Sigmoid colon (tissue), 4 donors: ENCODE data around the gene PIGP.

Experiments
- POLR2A ChIP-seq, 2 donors: fragments of 450-650 bp; IDR thresholded peaks; one replicate each; pipeline ENCODE4 v1.6.1; 2016; ENCODE audit warnings: antibody characterized with exemption in 2 of 2, mild to moderate bottlenecking in 2 of 2, moderate library complexity in 2 of 2
- POLR2AphosphoS5 ChIP-seq, 4 donors: sonication (generic); formaldehyde crosslinking; IDR thresholded peaks; one replicate each; pipeline ENCODE4 v1.6.1; 2017; ENCODE audit warnings: antibody characterized with exemption in 4 of 4
- TF ChIP-seq, protein P1 (sequence below), 4 experiments: fragments of 450-650 bp in 3 of 4; fragments of 200-600 bp in 1 of 4; IDR thresholded peaks; one replicate each; pipeline ENCODE4 v1.5.1; 2016 to 2019; ENCODE audit warnings: antibody characterized with exemption in 4 of 4, mild to moderate bottlenecking in 3 of 4, moderate library complexity in 2 of 4

GRCh38 chr21:37098751-37099150 is 25.9 kb upstream of the PIGP start:
- TF ChIP-seq, protein P1, sequence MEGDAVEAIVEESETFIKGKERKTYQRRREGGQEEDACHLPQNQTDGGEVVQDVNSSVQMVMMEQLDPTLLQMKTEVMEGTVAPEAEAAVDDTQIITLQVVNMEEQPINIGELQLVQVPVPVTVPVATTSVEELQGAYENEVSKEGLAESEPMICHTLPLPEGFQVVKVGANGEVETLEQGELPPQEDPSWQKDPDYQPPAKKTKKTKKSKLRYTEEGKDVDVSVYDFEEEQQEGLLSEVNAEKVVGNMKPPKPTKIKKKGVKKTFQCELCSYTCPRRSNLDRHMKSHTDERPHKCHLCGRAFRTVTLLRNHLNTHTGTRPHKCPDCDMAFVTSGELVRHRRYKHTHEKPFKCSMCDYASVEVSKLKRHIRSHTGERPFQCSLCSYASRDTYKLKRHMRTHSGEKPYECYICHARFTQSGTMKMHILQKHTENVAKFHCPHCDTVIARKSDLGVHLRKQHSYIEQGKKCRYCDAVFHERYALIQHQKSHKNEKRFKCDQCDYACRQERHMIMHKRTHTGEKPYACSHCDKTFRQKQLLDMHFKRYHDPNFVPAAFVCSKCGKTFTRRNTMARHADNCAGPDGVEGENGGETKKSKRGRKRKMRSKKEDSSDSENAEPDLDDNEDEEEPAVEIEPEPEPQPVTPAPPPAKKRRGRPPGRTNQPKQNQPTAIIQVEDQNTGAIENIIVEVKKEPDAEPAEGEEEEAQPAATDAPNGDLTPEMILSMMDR (IDR thresholded peaks at IDR 0.05), result no peak
- TF ChIP-seq POLR2AphosphoS5 (IDR thresholded peaks at IDR 0.05) (no peak), POLR2A (IDR thresholded peaks at IDR 0.05) (no peak)
